ENCODE results near the gene C10orf53. TPM values are rescaled to one million over a fixed set of nuclear protein-coding genes. Genes with fewer than 3 reads are reported as not detected.

Gene C10orf53
- total RNA-seq, 4 donors from 2014 or later: not detected

DNA sequence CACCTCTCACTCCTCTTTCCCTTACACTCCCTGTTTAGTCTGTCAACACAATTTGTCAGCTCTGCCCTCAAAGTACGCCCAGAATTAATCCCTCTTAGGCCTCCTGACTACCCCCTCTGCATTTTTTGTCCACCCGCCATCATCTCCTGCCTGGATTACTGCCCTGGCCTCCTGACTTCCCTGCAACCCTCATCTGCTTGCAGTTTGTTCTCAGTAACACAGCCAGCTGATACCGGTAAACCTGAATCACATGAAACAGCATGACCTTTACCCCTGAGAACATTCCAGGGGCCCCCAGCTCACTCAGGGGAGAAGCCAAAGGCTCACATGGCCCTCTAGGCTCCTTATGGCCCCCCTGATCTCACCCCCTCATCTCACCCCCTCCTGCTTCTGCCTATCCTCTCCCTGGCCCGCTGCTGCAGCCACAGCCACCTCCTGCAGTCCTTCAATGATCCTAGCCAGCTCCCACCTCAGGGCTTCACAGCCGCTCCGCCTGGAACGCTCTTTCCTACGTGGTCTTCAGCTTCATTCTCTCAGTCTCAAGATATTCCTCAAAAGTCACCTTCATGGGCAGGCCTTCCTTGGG is 8.9 kb downstream of the C10orf53 start:
- 27% methylated on average over 8 of the region's 8 CpGs for WGBS
- Histone ChIP-seq H3K4me3 (no peak overlapping the region), H3K36me3 (no peaks in the 10 kb centered on the region), H3K27ac (no peak overlapping the region), H3K9me3 (peaks cover 3% of the 10 kb centered on the region), H3K27me3 (peaks cover 47% of the 10 kb centered on the region), H3K4me1 (no peaks in the 10 kb centered on the region)
- DNase-seq (ENCODE audit: low spot score in 2 of 2): peak in 1 of 2 donors; percentile 24
- no peak for TF ChIP-seq POLR2A (IDR thresholded peaks at IDR 0.05)
- no peak for TF ChIP-seq POLR2AphosphoS5 (IDR thresholded peaks at IDR 0.05)
- TF ChIP-seq, protein P1, sequence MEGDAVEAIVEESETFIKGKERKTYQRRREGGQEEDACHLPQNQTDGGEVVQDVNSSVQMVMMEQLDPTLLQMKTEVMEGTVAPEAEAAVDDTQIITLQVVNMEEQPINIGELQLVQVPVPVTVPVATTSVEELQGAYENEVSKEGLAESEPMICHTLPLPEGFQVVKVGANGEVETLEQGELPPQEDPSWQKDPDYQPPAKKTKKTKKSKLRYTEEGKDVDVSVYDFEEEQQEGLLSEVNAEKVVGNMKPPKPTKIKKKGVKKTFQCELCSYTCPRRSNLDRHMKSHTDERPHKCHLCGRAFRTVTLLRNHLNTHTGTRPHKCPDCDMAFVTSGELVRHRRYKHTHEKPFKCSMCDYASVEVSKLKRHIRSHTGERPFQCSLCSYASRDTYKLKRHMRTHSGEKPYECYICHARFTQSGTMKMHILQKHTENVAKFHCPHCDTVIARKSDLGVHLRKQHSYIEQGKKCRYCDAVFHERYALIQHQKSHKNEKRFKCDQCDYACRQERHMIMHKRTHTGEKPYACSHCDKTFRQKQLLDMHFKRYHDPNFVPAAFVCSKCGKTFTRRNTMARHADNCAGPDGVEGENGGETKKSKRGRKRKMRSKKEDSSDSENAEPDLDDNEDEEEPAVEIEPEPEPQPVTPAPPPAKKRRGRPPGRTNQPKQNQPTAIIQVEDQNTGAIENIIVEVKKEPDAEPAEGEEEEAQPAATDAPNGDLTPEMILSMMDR (IDR thresholded peaks at IDR 0.05): no peak
- TF ChIP-seq EP300 (IDR thresholded peaks at IDR 0.05): no peak

DNA sequence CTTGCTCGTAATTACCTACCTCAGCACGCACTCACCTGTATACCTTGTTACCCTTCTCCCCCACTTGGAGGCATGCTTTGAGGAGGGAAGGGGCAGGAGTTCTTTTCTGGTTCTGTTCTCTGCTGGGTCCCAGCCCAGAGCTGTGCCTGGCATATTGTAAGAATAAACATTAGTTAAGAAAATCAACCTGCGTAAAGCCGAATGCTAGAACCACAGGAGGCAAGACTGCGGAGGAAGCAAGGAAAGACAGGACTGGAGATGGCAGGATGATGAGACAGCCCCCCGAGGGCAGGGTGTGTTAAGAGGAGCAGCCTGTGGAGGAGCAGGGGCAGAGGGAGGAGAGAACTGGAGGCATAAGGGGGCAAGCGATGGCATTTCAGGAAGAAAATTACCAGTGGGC is 9.5 kb downstream of the C10orf53 start:
- Histone ChIP-seq H3K27me3 (peaks cover 47% of the 10 kb centered on the region), H3K4me1 (no peaks in the 10 kb centered on the region), H3K9me3 (peaks cover 3% of the 10 kb centered on the region), H3K36me3 (no peaks in the 10 kb centered on the region), H3K27ac (no peak overlapping the region), H3K4me3 (no peak overlapping the region)
- WGBS: 15% methylated on average over 7 of the region's 7 CpGs
- TF ChIP-seq POLR2AphosphoS5 (IDR thresholded peaks at IDR 0.05): no peak
- TF ChIP-seq, protein P1 (IDR thresholded peaks at IDR 0.05): no peak
- TF ChIP-seq POLR2A (IDR thresholded peaks at IDR 0.05): no peak
- TF ChIP-seq EP300 (IDR thresholded peaks at IDR 0.05): no peak
- peak in 1 of 2 donors; percentile 52 for DNase-seq (ENCODE audit: low spot score in 2 of 2)

DNA sequence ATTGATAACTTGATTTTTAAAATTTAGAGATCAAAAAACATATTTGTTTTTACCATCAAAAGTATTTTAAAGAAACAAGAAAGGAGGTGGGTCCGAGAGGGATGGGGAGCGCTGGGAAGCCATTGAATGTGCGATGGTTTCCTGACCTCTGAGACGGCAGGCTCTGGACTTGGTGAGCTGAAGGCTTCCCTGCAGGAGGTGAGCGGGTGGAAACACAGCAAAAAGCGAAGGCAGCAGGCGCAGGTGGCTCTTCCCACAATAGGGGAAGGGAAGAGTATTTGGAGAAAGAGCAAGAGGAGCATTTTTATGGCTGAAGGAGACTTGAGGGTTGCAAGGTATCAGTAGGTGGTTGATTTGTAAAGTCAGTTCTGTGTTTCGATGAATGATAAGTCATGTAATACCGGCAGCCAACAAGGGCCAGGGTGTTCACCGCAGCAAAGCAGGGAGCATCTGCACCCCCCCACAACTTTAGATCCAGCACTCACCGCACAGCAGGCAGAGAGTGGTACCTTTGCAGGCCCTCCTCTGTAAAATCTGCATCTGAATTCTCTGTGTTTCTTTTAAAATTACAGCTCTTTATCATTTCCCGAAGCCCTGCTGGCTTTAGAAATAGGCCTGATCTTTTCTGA is 10.5 kb downstream of the C10orf53 start:
- WGBS: 20% methylated on average over 12 of the region's 12 CpGs
- TF ChIP-seq POLR2AphosphoS5 (IDR thresholded peaks at IDR 0.05) (no peak), EP300 (IDR thresholded peaks at IDR 0.05) (no peak), POLR2A (IDR thresholded peaks at IDR 0.05) (no peak)
- TF ChIP-seq, protein P1 (IDR thresholded peaks at IDR 0.05): no peak

DNA sequence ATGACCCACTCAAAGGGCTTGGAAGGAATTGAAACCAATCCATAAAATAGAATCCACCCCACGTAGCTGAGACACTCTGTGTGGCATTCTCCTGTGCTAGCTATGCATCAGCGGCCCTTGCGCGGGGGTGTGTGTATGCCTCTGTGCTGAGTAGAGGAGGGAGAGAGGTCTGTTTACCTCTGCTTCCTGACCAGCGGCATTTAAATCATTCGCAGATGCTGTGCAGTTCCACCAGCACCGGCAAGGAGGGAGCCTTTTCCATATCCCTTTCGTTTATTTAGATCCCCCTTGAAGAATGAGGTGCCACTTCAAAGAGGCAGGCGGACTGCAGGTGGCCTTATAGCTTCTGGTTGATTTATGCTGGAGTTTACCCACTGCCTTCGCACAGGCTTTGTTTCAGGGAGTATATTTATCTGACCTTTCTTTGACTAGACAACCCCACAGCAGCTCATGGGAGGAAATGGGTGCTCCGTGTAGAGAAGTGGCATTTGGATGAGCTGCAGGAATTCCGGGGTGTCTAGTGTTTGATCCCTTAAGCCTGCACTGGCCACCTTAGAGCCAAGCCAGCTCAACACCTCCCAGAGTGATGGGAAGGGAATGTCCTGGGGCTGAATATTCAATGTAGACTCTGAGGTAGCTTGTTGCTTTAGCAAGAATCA is 11.4 kb downstream of the C10orf53 start:
- 11% methylated on average over 11 of the region's 12 CpGs for WGBS
- TF ChIP-seq EP300 (IDR thresholded peaks at IDR 0.05) (no peak), POLR2AphosphoS5 (IDR thresholded peaks at IDR 0.05) (no peak), POLR2A (IDR thresholded peaks at IDR 0.05) (no peak)
- TF ChIP-seq, protein P1 (IDR thresholded peaks at IDR 0.05): no peak
- DNase-seq (ENCODE audit: low spot score in 2 of 2): peak in 1 of 2 donors; percentile 32
- no peak overlapping the region for H3K27ac ChIP-seq
- H3K36me3 ChIP-seq: no peaks in the 10 kb centered on the region
- H3K4me1 ChIP-seq: no peaks in the 10 kb centered on the region
- peaks cover under 1% of the 10 kb centered on the region for H3K9me3 ChIP-seq
- peaks cover 47% of the 10 kb centered on the region for H3K27me3 ChIP-seq
- H3K4me3 ChIP-seq: no peak overlapping the region

More for the DNA sequence above, 10.5 kb downstream of the C10orf53 start:
- H3K36me3 ChIP-seq: no peaks in the 10 kb centered on the region
- peaks cover 3% of the 10 kb centered on the region for H3K9me3 ChIP-seq
- H3K4me1 ChIP-seq: no peaks in the 10 kb centered on the region
- DNase-seq (ENCODE audit: low spot score in 2 of 2): no peak
- H3K27me3 ChIP-seq: peaks cover 47% of the 10 kb centered on the region
- no peak overlapping the region for H3K4me3 ChIP-seq
- H3K27ac ChIP-seq: no peak overlapping the region

DNA sequence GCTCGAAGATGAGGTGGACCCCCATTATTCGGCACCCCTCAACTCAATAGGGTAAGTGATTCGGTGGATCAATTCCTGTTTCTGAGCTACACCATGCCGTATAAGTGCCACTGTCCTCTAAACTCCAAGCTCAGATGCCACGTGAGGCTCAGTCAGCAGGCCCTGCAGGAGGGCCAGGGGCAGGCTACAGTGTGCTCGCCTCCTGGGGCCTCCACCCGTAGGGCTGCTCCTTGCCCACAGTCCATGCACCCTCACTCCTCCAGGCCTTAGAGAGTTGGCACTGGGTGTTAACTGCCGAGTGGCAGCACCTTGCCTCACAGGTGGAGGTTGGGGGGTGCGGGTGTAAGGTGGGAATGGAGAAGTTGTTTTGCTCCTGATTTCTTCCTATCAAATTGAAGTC is 12.1 kb downstream of the C10orf53 start:
- DNase-seq (ENCODE audit: low spot score in 2 of 2): peak in 1 of 2 donors; percentile 41
- Histone ChIP-seq H3K27ac (no peak overlapping the region), H3K27me3 (peaks cover 47% of the 10 kb centered on the region), H3K4me3 (no peak overlapping the region), H3K36me3 (no peaks in the 10 kb centered on the region), H3K4me1 (no peaks in the 10 kb centered on the region), H3K9me3 (no peaks in the 10 kb centered on the region)
- TF ChIP-seq, protein P1 (IDR thresholded peaks at IDR 0.05): no peak
- TF ChIP-seq POLR2A (IDR thresholded peaks at IDR 0.05): no peak
- no peak for TF ChIP-seq POLR2AphosphoS5 (IDR thresholded peaks at IDR 0.05)
- no peak for TF ChIP-seq EP300 (IDR thresholded peaks at IDR 0.05)
- WGBS: 50% methylated on average over 5 of the region's 9 CpGs

Data from suprapubic skin (tissue), 4 donors.